ENCODE results near the gene FHL3. TPM values are rescaled to one million over a fixed set of nuclear protein-coding genes. Genes with fewer than 3 reads are reported as not detected.
A peak's percentile ranks its signal among the peaks of the same experiment; 100 is the strongest.

The FHL3 gene
- total and polyA plus RNA-seq, 9 of the 15 experiments (the other 6 are each of a cell fraction or from before 2014, with no cell fraction given), result 6.1 to 144 (median 34.1) TPM

DNA sequence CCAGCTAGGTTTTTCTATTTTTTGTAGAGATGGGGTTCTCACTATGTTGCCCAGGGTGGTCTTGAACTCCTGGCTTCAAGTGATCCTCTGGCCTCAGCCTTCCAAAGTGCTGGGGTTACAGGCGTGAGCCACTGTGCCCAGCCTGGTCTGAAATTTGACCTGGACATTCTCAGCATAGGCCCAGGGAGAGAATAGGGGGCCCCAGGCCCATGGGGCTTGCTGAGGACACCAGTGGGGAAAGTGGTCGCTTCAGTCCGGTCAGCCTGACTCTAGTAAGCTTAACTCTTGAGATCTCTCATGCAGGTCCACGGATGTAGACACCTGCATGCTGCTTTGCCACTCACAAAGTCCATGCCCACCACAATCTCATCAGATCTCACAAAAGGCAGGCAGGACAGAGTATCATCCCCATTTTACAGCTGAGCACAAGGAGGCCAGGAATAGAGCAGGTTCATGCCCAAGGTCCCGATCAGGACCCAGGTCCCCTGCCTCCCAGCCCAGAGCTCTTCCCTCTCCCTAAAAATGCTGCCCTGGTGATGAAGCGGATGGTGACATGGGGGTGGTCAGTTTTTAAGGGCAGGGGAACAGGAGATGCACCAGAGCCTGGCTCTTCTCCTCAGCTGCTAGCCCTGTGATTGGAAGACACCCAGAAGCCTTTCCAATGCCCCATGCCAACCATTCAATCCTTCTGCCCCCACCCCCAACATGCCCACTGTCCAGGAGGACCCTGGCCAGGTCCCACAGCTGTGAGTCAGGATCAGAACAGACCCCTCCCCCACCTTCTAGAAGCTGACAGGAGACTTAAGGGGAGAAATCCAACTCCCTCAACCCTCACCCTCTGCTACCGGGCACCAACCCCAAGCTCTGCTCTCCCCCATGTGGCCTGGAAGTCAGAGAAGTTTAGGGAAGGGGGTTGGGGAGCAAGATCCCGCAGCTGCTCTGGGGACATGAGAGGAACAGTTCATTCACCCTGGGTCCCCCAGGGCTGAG is 1.8 kb downstream of the FHL3 start (continued):
- TF ChIP-seq, protein P1, sequence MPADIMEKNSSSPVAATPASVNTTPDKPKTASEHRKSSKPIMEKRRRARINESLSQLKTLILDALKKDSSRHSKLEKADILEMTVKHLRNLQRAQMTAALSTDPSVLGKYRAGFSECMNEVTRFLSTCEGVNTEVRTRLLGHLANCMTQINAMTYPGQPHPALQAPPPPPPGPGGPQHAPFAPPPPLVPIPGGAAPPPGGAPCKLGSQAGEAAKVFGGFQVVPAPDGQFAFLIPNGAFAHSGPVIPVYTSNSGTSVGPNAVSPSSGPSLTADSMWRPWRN (IDR thresholded peaks at IDR 0.05; ENCODE audit: low read depth), result no peak
- TF ChIP-seq FUS (optimal IDR thresholded peaks at IDR 0.05; ENCODE audit: low read depth, low read length) (no peak), ZNF57 (CRISPR knock-in tag; IDR thresholded peaks at IDR 0.05) (no peak), KLF1 (tag; IDR thresholded peaks at IDR 0.05) (no peak), THRA (IDR thresholded peaks at IDR 0.05) (no peak), PHB (CRISPR knock-in tag; IDR thresholded peaks at IDR 0.05) (0 out of 2 replicates have a peak, but pooled peaks have one; percentile 23), BRF1 (IDR thresholded peaks at IDR 0.05; ENCODE audit: borderline replicate concordance, extremely low read depth, insufficient read length) (no peak), ZNF507 (tag; conservative IDR thresholded peaks at IDR 0.05) (no peak), ZNF518B (CRISPR knock-in tag; IDR thresholded peaks at IDR 0.05) (no peak), ZNF224 (CRISPR knock-in tag; IDR thresholded peaks at IDR 0.05) (no peak), TAL1 (IDR thresholded peaks at IDR 0.05) (no peak), HMG20B (CRISPR knock-in tag; IDR thresholded peaks at IDR 0.05) (no peak), PML (IDR thresholded peaks at IDR 0.05; ENCODE audit: low read length) (no peak), SPI1 (IDR thresholded peaks at IDR 0.05; ENCODE audit: borderline replicate concordance, low read depth, low read length) (no peak), ZFP36 (IDR thresholded peaks at IDR 0.05; ENCODE audit: low read depth, low read length, partially characterized antibody) (no peak), SIX5 (IDR thresholded peaks at IDR 0.05; ENCODE audit: borderline replicate concordance in 1 of 2, insufficient read depth in 1 of 2, low read depth in 1 of 2, low read length in 2 of 2) (no peak), ZNF311 (CRISPR knock-in tag; IDR thresholded peaks at IDR 0.05) (no peak)
- TF ChIP-seq, protein P2, sequence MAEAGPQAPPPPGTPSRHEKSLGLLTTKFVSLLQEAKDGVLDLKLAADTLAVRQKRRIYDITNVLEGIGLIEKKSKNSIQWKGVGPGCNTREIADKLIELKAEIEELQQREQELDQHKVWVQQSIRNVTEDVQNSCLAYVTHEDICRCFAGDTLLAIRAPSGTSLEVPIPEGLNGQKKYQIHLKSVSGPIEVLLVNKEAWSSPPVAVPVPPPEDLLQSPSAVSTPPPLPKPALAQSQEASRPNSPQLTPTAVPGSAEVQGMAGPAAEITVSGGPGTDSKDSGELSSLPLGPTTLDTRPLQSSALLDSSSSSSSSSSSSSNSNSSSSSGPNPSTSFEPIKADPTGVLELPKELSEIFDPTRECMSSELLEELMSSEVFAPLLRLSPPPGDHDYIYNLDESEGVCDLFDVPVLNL (CRISPR knock-in tag; IDR thresholded peaks at IDR 0.05; ENCODE audit: low read depth), result no peak
